SK-MEL-5 (cell line): Measurements from ENCODE around the gene PAPLN. TPM values are rescaled to one million over a fixed set of nuclear protein-coding genes. Genes with fewer than 3 reads are reported as not detected.
"Not testable (repeated sequence)": the region's sequence is repeated elsewhere in the genome, so short reads cannot be mapped to it uniquely, and the experiment has no call there.

Experiments
- DNase-seq: peaks from one replicate; pipeline ENCODE4 v3.0.0-alpha.2; 2016; ENCODE audit warnings: low read depth, low spot score
- in situ Hi-C: cut with HindIII; loops from 2 replicates; pipeline ENCODE4 v1.10.0; 2016; ENCODE audit warnings: low sequenced_read_pairs, high pct_unique_total_duplicates, low pct_unique_long_range_greater_than_20kb
- polyA plus RNA-seq, 2 experiments: library from polyadenylated mRNA; depleted of rRNA; stranded (reverse); fragments of >200 nt; gene quantifications; 2 replicates each; pipeline ENCODE4 v1.2.3, GENCODE V29; 2015
- total RNA-seq: library from RNA; depleted of rRNA; stranded (reverse); fragments of >200 nt; shearing (Covaris generic); gene quantifications from 2 replicates; pipeline ENCODE4 v1.2.3, GENCODE V29; 2014; rRNA removed

PAPLN gene
- not detected in 2 replicates for total RNA-seq
- polyA plus RNA-seq (2015; cell fraction: cytosol; rRNA removed) = not detected in 2 replicates
- 0.06 and 0.08 TPM in 2 replicates for polyA plus RNA-seq (2015; cell fraction: nucleus; rRNA removed)

- in situ Hi-C loops = no loop called here
- no peak for DNase-seq
Observed at GRCh38 chr14:73237219-73237785, at the start of gene PAPLN. PAPLN (plus strand) TSS chr14:73237506; CDS start chr14:73239779, 2,273 bp downstream.

- no peak for DNase-seq
- in situ Hi-C loops = no loop called here
Observed at GRCh38 chr14:73188501-73188911, 48.8 kb upstream of the PAPLN start.

- in situ Hi-C loops = no loop called here
- no peak for DNase-seq
Observed at GRCh38 chr14:73189651-73190050, 47.7 kb upstream of the PAPLN start.

GRCh38 chr14:73191441-73191840 is 45.9 kb upstream of the PAPLN start:
- in situ Hi-C loops = no loop called here
- no peak for DNase-seq

- DNase-seq, in situ Hi-C loops: not testable (repeated sequence)
Observed at GRCh38 chr14:73194306-73194705, 43.0 kb upstream of the PAPLN start.

- DNase-seq = no peak
- in situ Hi-C loops = no loop called here
Observed at GRCh38 chr14:73198253-73198652, 39.1 kb upstream of the PAPLN start.

GRCh38 chr14:73203527-73203926 is 33.8 kb upstream of the PAPLN start:
- no peak for DNase-seq
- in situ Hi-C loops = no loop called here

GRCh38 chr14:73207615-73208014 is 29.7 kb upstream of the PAPLN start:
- in situ Hi-C loops = no loop called here
- no peak for DNase-seq

GRCh38 chr14:73208390-73208789 is 28.9 kb upstream of the PAPLN start:
- no peak for DNase-seq
- in situ Hi-C loops = no loop called here

- in situ Hi-C loops = no loop called here
- no peak for DNase-seq
Observed at GRCh38 chr14:73208846-73209245, 28.5 kb upstream of the PAPLN start.

GRCh38 chr14:73209953-73210352 is 27.4 kb upstream of the PAPLN start:
- DNase-seq = no peak
- in situ Hi-C loops = no loop called here

GRCh38 chr14:73211251-73212040 is 25.9 kb upstream of the PAPLN start:
- no peak for DNase-seq
- in situ Hi-C loops = no loop called here

- no peak for DNase-seq
- in situ Hi-C loops = no loop called here
Observed at GRCh38 chr14:73216030-73216429, 21.3 kb upstream of the PAPLN start.

GRCh38 chr14:73217411-73217810 is 19.9 kb upstream of the PAPLN start:
- in situ Hi-C loops = no loop called here
- no peak for DNase-seq

- in situ Hi-C loops = no loop called here
- no peak for DNase-seq
Observed at GRCh38 chr14:73220061-73220460, 17.2 kb upstream of the PAPLN start.

GRCh38 chr14:73220634-73221033 is 16.7 kb upstream of the PAPLN start:
- in situ Hi-C loops = no loop called here
- no peak for DNase-seq

GRCh38 chr14:73221945-73222344 is 15.4 kb upstream of the PAPLN start:
- in situ Hi-C loops = no loop called here
- no peak for DNase-seq

- in situ Hi-C loops = no loop called here
- DNase-seq = no peak
Observed at GRCh38 chr14:73223049-73223448, 14.3 kb upstream of the PAPLN start.

GRCh38 chr14:73225496-73225895 is 11.8 kb upstream of the PAPLN start:
- in situ Hi-C loops = no loop called here
- no peak for DNase-seq
